ENCODE results near the gene DISP3.
A peak's percentile ranks its signal among the peaks of the same experiment; 100 is the strongest.

DISP3 gene

GRCh38 chr1:11462224-11462923 lies 16.6 kb upstream of the DISP3 start:
- no peak for DNase-seq

- DNase-seq, result no peak
These were observed 15.8 kb upstream of the DISP3 start for GRCh38 chr1:11463177-11463576.

GRCh38 chr1:11465307-11465706 lies 13.6 kb upstream of the DISP3 start:
- DNase-seq, result no peak

GRCh38 chr1:11466416-11466815 lies 12.5 kb upstream of the DISP3 start:
- no peak for DNase-seq

- no peak for DNase-seq
These were observed 10.1 kb upstream of the DISP3 start for GRCh38 chr1:11468878-11469277.

- no peak for DNase-seq
These were observed 8.0 kb upstream of the DISP3 start for GRCh38 chr1:11470912-11471311.

- DNase-seq, result no peak
These were observed 7.5 kb upstream of the DISP3 start for GRCh38 chr1:11471473-11471872.

GRCh38 chr1:11472284-11472683 lies 6.7 kb upstream of the DISP3 start:
- no peak for DNase-seq

- no peak for DNase-seq
These were observed 6.2 kb upstream of the DISP3 start for GRCh38 chr1:11472741-11473140.

- peak; percentile 12 for DNase-seq
These were observed 5.4 kb upstream of the DISP3 start for GRCh38 chr1:11473491-11474034.

GRCh38 chr1:11474826-11475225 lies 4.1 kb upstream of the DISP3 start:
- no peak for DNase-seq

- no peak for DNase-seq
These were observed 3.2 kb upstream of the DISP3 start for GRCh38 chr1:11475748-11476147.

- DNase-seq, result no peak
These were observed 522 bp downstream of the DISP3 start for GRCh38 chr1:11479375-11479979.

GRCh38 chr1:11481019-11481418 lies 2.1 kb downstream of the DISP3 start:
- no peak for DNase-seq

GRCh38 chr1:11482198-11482597 lies 3.2 kb downstream of the DISP3 start:
- DNase-seq, result no peak

GRCh38 chr1:11482701-11483479 lies 3.9 kb downstream of the DISP3 start:
- DNase-seq, result no peak

- DNase-seq, result no peak
These were observed 4.8 kb downstream of the DISP3 start for GRCh38 chr1:11483581-11484320.

- no peak for DNase-seq
These were observed 5.3 kb downstream of the DISP3 start for GRCh38 chr1:11484321-11484655.

GRCh38 chr1:11485191-11485590 lies 6.2 kb downstream of the DISP3 start:
- DNase-seq, result no peak

GRCh38 chr1:11486231-11487009 lies 7.5 kb downstream of the DISP3 start:
- DNase-seq, result no peak

- no peak for DNase-seq
These were observed 8.3 kb downstream of the DISP3 start for GRCh38 chr1:11487196-11487751.

- DNase-seq, result no peak
These were observed 9.3 kb downstream of the DISP3 start for GRCh38 chr1:11488201-11488770.

Measured in CD4-positive, alpha-beta T cell treated with Interleukin-21 for 1 hour (primary cell).